Sciatic nerve (tissue), 2 donors: ENCODE measurements around the gene KIF6. TPM values are rescaled to one million over a fixed set of nuclear protein-coding genes. Genes with fewer than 3 reads are reported as not detected.

Experiments used
- ATAC-seq: fragments of 200-7000 bp; cut with Tn5 transposase; one replicate; pipeline ENCODE4 v1.9.1; 2020; ENCODE audit warnings: mild to moderate bottlenecking, moderate library complexity
- DNase-seq: peaks from one replicate; pipeline ENCODE4 v3.0.0-alpha.2; 2020; ENCODE audit warnings: low spot score
- intact Hi-C: fragments of 100-400 bp; cut with DNase I; formaldehyde crosslinking; loops from one replicate; pipeline ENCODE4 v1.14.2; 2022
- total RNA-seq: library from RNA; stranded (reverse); fragmentation: NEBNext Ultra II Directional; extraction: Animal tissue kit (Norgen Biotek cat#: 25700); gene quantifications from one replicate; pipeline ENCODE4 v1.2.1, GENCODE V29; 2021
- donor health status: DM: no; HTN: no; CAD: no.
- donor health status: DM: no; HTN: no; CAD: no.

KIF6 gene
- total RNA-seq, 1 donor from 2014 or later: 0.53 TPM

GRCh38 chr6:39567091-39567490 lies 158.1 kb downstream of the KIF6 start:
- DNase-seq: no peak
- no peak for ATAC-seq
- intact Hi-C loops: no loop called here

GRCh38 chr6:39566456-39566855 lies 158.8 kb downstream of the KIF6 start:
- no peak for DNase-seq
- no peak for ATAC-seq
- intact Hi-C loops: no loop called here

GRCh38 chr6:39565956-39566355 lies 159.3 kb downstream of the KIF6 start:
- intact Hi-C loops: no loop called here
- ATAC-seq: no peak
- DNase-seq: no peak

- DNase-seq (no peak), ATAC-seq (no peak)
- intact Hi-C loops: no loop called here
Observed at GRCh38 chr6:39563566-39564311, 161.5 kb downstream of the KIF6 start.

- ATAC-seq (peak; percentile 20), DNase-seq (no peak)
- intact Hi-C loops: no loop called here
Observed at GRCh38 chr6:39561536-39562266, 163.5 kb downstream of the KIF6 start.

GRCh38 chr6:39560915-39561314 lies 164.3 kb downstream of the KIF6 start:
- intact Hi-C loops: no loop called here
- ATAC-seq: no peak
- DNase-seq: no peak

GRCh38 chr6:39558591-39559190 lies 166.5 kb downstream of the KIF6 start:
- intact Hi-C loops: no loop called here
- ATAC-seq (no peak), DNase-seq (no peak)

GRCh38 chr6:39558079-39558478 lies 167.1 kb downstream of the KIF6 start:
- ATAC-seq (no peak), DNase-seq (no peak)
- intact Hi-C loops: no loop called here

GRCh38 chr6:39555136-39555535 lies 170.1 kb downstream of the KIF6 start:
- intact Hi-C loops: no loop called here
- ATAC-seq (no peak), DNase-seq (no peak)

GRCh38 chr6:39553860-39554802 lies 171.1 kb downstream of the KIF6 start:
- no peak for DNase-seq
- ATAC-seq: peak; percentile 52
- intact Hi-C loops: no loop called here

- intact Hi-C loops: no loop called here
- DNase-seq (no peak), ATAC-seq (no peak)
Observed at GRCh38 chr6:39553029-39553428, 172.2 kb downstream of the KIF6 start.

- intact Hi-C loops: no loop called here
- no peak for ATAC-seq
- DNase-seq: no peak
Observed at GRCh38 chr6:39550191-39550590, 175.0 kb downstream of the KIF6 start.

- intact Hi-C loops: no loop called here
- no peak for DNase-seq
- no peak for ATAC-seq
Observed at GRCh38 chr6:39546731-39547130, 178.5 kb downstream of the KIF6 start.

- intact Hi-C loops: no loop called here
- ATAC-seq (no peak), DNase-seq (no peak)
Observed at GRCh38 chr6:39543950-39544349, 181.3 kb downstream of the KIF6 start.

- intact Hi-C loops: no loop called here
- ATAC-seq: peak; percentile 90
Observed at GRCh38 chr6:39543095-39543494, 182.1 kb downstream of the KIF6 start.

GRCh38 chr6:39540454-39540853 lies 184.8 kb downstream of the KIF6 start:
- DNase-seq (no peak), ATAC-seq (no peak)
- intact Hi-C loops: no loop called here

More at GRCh38 chr6:39543095-39543494, 182.1 kb downstream of the KIF6 start:
- DNase-seq: no peak

- intact Hi-C loops: no loop called here
- DNase-seq (no peak), ATAC-seq (peak; percentile 95)
Observed at GRCh38 chr6:39530201-39530759, 194.9 kb downstream of the KIF6 start.

GRCh38 chr6:39527792-39528564 lies 197.2 kb downstream of the KIF6 start:
- intact Hi-C loops: no loop called here
- DNase-seq: no peak

More at GRCh38 chr6:39527792-39528564, 197.2 kb downstream of the KIF6 start:
- no peak for ATAC-seq
